Measurements from ENCODE around the gene SLC3A2. TPM values are rescaled to one million over a fixed set of nuclear protein-coding genes. Genes with fewer than 3 reads are reported as not detected.
A peak's percentile ranks its signal among the peaks of the same experiment; 100 is the strongest.

SLC3A2 gene
- total and polyA plus RNA-seq, 2 of the 13 experiments (the other 11 are each of a cell fraction or from before 2014, with no cell fraction given) = 213 to 226 TPM

GRCh38 chr11:62842171-62842741 lies 38.4 kb upstream of the SLC3A2 start:
- BruUV-seq (replicated peaks) = TSS peak; percentile 97
- WGBS (ENCODE audit: low lambda C conversion rate) = 5% methylated on average over 29 of the region's 30 CpGs
- H4K20me1 ChIP-seq (ENCODE audit: insufficient read depth, low read length) = no peaks in the 10 kb centered on the region
- peak overlapping the region; percentile 94 for H3K4me2 ChIP-seq (ENCODE audit: low read depth, low read length)
- H3K9me3 ChIP-seq (ENCODE audit: low read length) = no peaks in the 10 kb centered on the region
- ChIA-PET CTCF (ENCODE audit: low intra/inter-chr PET ratio, low total read pairs) (no interaction called here), POLR2A (interaction anchor here (1.1 to 4.9 kb wide), 30 partner anchors 9 to 527 kb away, joined by 3 to 362 read pairs (median 16); partner anchors contain the start of genes B3GAT3, HNRNPUL2, MTA2 and NXF1)
- no peak for DNase-seq (ENCODE audit: low spot score)
- no peak for FAIRE-seq
- H3K9ac ChIP-seq (ENCODE audit: insufficient read depth, low read depth, low read length) = peak overlapping the region; percentile 93
- in situ Hi-C loops (cut with HindIII; ENCODE audit: extremely low pct_ligation_motif_present, low pct_unique_long_range_greater_than_20kb) = no loop called here
- H3K27me3 ChIP-seq (ENCODE audit: control insufficient read depth in 1 of 2, insufficient read depth in 2 of 2, low read length in 2 of 2) = no peaks in the 10 kb centered on the region; a peak in 1 of 5 replicates
- H3K4me3 ChIP-seq (replicated peaks in 1 of 3; ENCODE audit: insufficient read depth in 1 of 3, low read depth in 2 of 3, low read length in 3 of 3) = peak overlapping the region; percentile 64 to 76 (median 75)
- H3K79me2 ChIP-seq (ENCODE audit: insufficient read depth, low read length) = peaks cover 20% of the 10 kb centered on the region
- ATAC-seq = peak; percentile 2; the same call in 2 of the 3 replicates
- H3K27ac ChIP-seq (ENCODE audit: extremely low read length, insufficient read depth, low read length) = peak overlapping the region; percentile 95
- peaks cover 50% of the 10 kb centered on the region for H3K4me1 ChIP-seq (ENCODE audit: insufficient read depth, low read length)
- intact Hi-C loops (cut with micrococcal nuclease; ENCODE audit: unreplicated experiment) = loop anchor here (5.0 kb wide), 1 partner anchor 115 kb away; the partner anchor contains the start of genes HNRNPUL2 and TTC9C
- 0 out of 5 replicates have a peak, but pooled peaks cover 0 to 5% of the 10 kb centered on the region in 2 experiments for H3K36me3 ChIP-seq (replicated peaks in 1 of 2; ENCODE audit: control insufficient read depth in 1 of 2, insufficient read depth in 2 of 2, low read length in 2 of 2)
- H2AFZ ChIP-seq (ENCODE audit: low read length) = no peak overlapping the region
- TF ChIP-seq TBX2 (CRISPR knock-in tag; IDR thresholded peaks at IDR 0.05; ENCODE audit: borderline replicate concordance) (0 out of 2 replicates have a peak, but pooled peaks have one; percentile 39), RXRA (CRISPR knock-in tag; IDR thresholded peaks at IDR 0.05) (no peak; the same call in 1 of the 2 replicates), CENPBD1 (CRISPR knock-in tag; IDR thresholded peaks at IDR 0.05; ENCODE audit: borderline replicate concordance, low read depth) (no peak), ARNTL (CRISPR knock-in tag; IDR thresholded peaks at IDR 0.05) (no peak), AHR (CRISPR knock-in tag; IDR thresholded peaks at IDR 0.05) (no peak), ZNF430 (CRISPR knock-in tag; IDR thresholded peaks at IDR 0.05) (no peak), ZNF557 (CRISPR knock-in tag; IDR thresholded peaks at IDR 0.05) (0 out of 2 replicates have a peak, but pooled peaks have one; percentile 14), SNAPC4 (CRISPR knock-in tag; IDR thresholded peaks at IDR 0.05) (no peak), ATF7 (IDR thresholded peaks at IDR 0.05) (no peak), ATF7 (CRISPR knock-in tag; IDR thresholded peaks at IDR 0.05) (no peak), FLYWCH1 (CRISPR knock-in tag; IDR thresholded peaks at IDR 0.05) (0 out of 2 replicates have a peak, but pooled peaks have one; percentile 68), ZSCAN25 (CRISPR knock-in tag; IDR thresholded peaks at IDR 0.05) (no peak), ARHGAP35 (CRISPR knock-in tag; IDR thresholded peaks at IDR 0.05; ENCODE audit: borderline replicate concordance) (no peak), NRL (CRISPR knock-in tag; IDR thresholded peaks at IDR 0.05; ENCODE audit: borderline replicate concordance) (peak; percentile 30; the same call in 1 of the 2 replicates)
